ENCODE results near the gene CCDC85A.

The CCDC85A gene

DNA sequence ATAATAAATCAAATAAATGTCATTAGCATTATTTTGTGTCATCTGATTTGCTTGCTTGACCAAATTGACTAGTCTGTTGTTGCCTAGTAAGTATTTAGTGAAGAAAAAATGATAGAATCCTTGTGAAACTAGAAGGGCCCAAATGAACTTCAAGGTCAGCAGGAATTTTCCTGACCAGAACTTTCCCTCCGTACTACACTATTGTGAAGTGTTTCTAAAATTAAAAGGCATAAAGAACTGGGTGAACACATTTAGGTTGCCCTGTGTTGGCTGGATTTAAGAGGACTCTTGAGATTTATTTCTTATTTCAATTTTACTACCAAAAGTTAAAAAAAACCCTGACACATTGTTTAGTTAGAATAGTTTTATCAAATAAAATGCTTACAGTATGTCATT is 142.6 kb downstream of the CCDC85A start:
- H3K36me3 ChIP-seq (ENCODE audit: insufficient read depth, low read length) = no peaks in the 10 kb centered on the region
- no peak overlapping the region for H3K27ac ChIP-seq
- no peak for TF ChIP-seq POLR2AphosphoS5 (IDR thresholded peaks at IDR 0.05; ENCODE audit: borderline replicate concordance, low read depth, low read length)
- TF ChIP-seq EZH2 (IDR thresholded peaks at IDR 0.05) = no peak
- no peak for TF ChIP-seq FOXP2 (optimal IDR thresholded peaks at IDR 0.05; ENCODE audit: control extremely low read depth, extremely low read length, insufficient read depth)
- H3K9me3 ChIP-seq (ENCODE audit: low read depth, low read length) = no peaks in the 10 kb centered on the region
- no peak overlapping the region for H3K9ac ChIP-seq (ENCODE audit: insufficient read length)
- H3K4me3 ChIP-seq = no peak overlapping the region
- DNase-seq (ENCODE audit: low read depth, low spot score) = no peak

DNA sequence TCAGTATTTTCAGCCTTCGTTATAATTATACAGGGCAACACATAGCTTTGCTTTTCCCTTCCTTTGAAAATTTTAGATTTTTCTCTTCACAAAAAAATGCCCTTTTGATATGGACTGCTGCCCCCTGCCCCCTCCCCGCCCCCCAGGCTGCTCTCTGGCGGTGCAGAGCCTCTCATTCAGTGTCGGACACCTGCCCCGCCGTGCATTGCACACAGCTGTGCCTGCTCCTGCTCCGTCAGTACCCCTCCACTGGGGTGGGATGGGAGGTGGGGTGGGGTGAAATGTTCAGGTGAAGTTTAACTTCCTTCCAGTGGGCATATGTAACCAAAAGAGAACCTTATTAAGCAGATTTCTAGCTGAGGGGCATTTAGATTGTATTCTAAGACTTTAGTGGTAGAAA is 148.0 kb downstream of the CCDC85A start:
- Histone ChIP-seq H3K4me3 (no peak overlapping the region), H3K9ac (ENCODE audit: insufficient read length) (no peak overlapping the region), H3K9me3 (ENCODE audit: low read depth, low read length) (no peaks in the 10 kb centered on the region), H3K36me3 (ENCODE audit: insufficient read depth, low read length) (no peaks in the 10 kb centered on the region), H3K27ac (no peak overlapping the region)
- no peak for DNase-seq (ENCODE audit: low read depth, low spot score)
- no peak for TF ChIP-seq FOXP2 (optimal IDR thresholded peaks at IDR 0.05; ENCODE audit: control extremely low read depth, extremely low read length, insufficient read depth)
- TF ChIP-seq EZH2 (IDR thresholded peaks at IDR 0.05) = no peak
- no peak for TF ChIP-seq POLR2AphosphoS5 (IDR thresholded peaks at IDR 0.05; ENCODE audit: borderline replicate concordance, low read depth, low read length)

DNA sequence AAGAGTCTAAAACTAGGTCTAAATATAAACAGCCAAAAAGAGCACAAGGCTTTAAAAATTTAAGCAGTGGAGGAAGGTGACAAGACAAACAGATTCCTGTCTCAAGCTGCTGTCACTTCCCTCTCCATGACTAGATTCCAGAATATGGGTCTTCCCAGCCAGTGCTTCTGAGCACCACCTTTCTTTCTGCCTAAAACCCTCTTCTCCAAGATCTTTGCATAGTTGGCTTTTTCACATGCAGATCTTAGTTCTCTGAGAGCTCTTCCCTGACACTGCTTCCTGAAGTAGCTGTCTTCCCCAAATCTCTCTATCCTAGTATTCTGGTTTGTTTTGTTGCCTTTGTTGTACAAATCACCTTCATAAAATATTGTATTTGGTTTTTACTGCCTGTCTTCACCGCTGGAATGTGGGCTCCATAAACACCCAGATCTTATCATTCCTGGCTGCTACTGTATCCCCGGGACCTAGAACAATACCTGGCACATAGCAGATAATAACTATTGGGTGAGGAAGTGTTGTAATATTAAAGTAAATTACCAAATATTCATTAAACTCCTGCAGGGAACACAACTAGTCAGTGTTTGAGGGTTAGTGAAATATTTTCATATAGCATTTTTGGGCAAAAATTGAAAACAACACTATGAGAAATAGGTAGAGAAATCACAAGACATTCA is 150.2 kb downstream of the CCDC85A start:
- H3K36me3 ChIP-seq (ENCODE audit: insufficient read depth, low read length) = no peaks in the 10 kb centered on the region
- no peak overlapping the region for H3K4me3 ChIP-seq
- H3K9ac ChIP-seq (ENCODE audit: insufficient read length) = no peak overlapping the region
- TF ChIP-seq POLR2AphosphoS5 (IDR thresholded peaks at IDR 0.05; ENCODE audit: borderline replicate concordance, low read depth, low read length) = no peak
- no peak for TF ChIP-seq EZH2 (IDR thresholded peaks at IDR 0.05)
- no peak for TF ChIP-seq FOXP2 (optimal IDR thresholded peaks at IDR 0.05; ENCODE audit: control extremely low read depth, extremely low read length, insufficient read depth)
- no peak for DNase-seq (ENCODE audit: low read depth, low spot score)
- H3K27ac ChIP-seq = no peak overlapping the region
- H3K9me3 ChIP-seq (ENCODE audit: low read depth, low read length) = no peaks in the 10 kb centered on the region

DNA sequence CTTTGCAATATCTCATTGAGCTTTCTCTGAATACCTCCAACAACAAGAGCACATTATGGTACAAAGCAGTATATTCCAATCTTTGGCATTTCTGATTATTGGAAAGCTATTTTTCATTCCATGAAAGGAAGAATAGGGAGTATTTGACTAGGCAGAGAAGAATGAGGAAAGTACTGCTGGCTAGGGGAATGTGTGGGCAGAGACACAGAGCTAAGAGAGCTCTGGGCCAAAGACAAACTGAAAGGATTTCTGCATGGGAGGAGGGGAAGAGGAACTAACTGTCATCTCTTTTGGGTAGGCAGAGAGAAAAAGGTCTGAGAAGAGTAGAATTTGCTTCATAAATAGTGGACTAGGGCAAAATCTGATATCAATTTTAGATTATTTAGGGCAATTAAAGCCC is 150.8 kb downstream of the CCDC85A start:
- TF ChIP-seq EZH2 (IDR thresholded peaks at IDR 0.05) (no peak), POLR2AphosphoS5 (IDR thresholded peaks at IDR 0.05; ENCODE audit: borderline replicate concordance, low read depth, low read length) (no peak), FOXP2 (optimal IDR thresholded peaks at IDR 0.05; ENCODE audit: control extremely low read depth, extremely low read length, insufficient read depth) (no peak)
- H3K27ac ChIP-seq = no peak overlapping the region
- DNase-seq (ENCODE audit: low read depth, low spot score) = no peak

DNA sequence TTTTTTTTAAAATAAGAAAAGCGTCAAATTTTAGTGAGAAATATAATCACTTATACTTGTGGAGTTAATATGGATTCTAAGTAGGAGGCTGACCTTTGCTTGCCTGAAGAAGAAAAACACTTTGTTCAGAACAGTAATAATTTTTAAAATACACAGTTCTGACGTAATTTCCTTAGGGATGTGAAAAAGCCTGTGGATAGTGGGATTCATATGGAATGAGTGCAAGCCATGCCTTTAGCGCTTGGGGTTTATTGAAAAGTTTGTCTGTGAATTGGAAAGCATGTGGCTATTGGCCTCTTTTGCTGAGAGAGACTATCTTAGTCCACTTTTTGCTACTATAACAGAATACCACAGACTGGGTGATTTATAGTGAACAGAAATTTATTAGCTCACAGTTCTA is 151.3 kb downstream of the CCDC85A start:
- no peaks in the 10 kb centered on the region for H3K36me3 ChIP-seq (ENCODE audit: insufficient read depth, low read length)
- H3K4me3 ChIP-seq = no peak overlapping the region

More for the DNA sequence above, 150.8 kb downstream of the CCDC85A start:
- Histone ChIP-seq H3K4me3 (no peak overlapping the region), H3K9me3 (ENCODE audit: low read depth, low read length) (no peaks in the 10 kb centered on the region), H3K9ac (ENCODE audit: insufficient read length) (no peak overlapping the region), H3K36me3 (ENCODE audit: insufficient read depth, low read length) (no peaks in the 10 kb centered on the region)

DNA sequence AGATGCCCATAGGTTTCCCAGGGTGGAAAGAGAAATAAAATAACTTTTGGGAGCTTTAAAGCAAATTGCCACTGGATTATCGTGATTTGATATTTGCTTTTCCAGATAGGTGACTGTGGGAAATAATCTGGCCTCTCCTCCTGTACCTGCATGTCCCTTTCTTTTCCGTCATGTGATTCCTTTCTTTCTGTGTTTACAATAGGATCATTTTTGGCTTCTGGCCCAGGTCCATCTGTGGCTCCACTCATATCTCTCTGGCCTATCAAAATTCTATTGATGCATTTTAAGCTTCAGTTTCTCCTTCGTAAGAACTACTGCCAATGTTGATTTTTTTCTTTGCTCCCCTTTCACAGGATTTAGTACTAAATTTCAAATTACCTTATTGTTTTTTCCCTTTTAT is 153.6 kb downstream of the CCDC85A start:
- Histone ChIP-seq H3K9ac (ENCODE audit: insufficient read length) (no peak overlapping the region), H3K4me3 (no peak overlapping the region), H3K27ac (no peak overlapping the region), H3K9me3 (ENCODE audit: low read depth, low read length) (no peaks in the 10 kb centered on the region), H3K36me3 (ENCODE audit: insufficient read depth, low read length) (no peaks in the 10 kb centered on the region)
- TF ChIP-seq POLR2AphosphoS5 (IDR thresholded peaks at IDR 0.05; ENCODE audit: borderline replicate concordance, low read depth, low read length) (no peak), FOXP2 (optimal IDR thresholded peaks at IDR 0.05; ENCODE audit: control extremely low read depth, extremely low read length, insufficient read depth) (no peak), EZH2 (IDR thresholded peaks at IDR 0.05) (no peak)
- DNase-seq (ENCODE audit: low read depth, low spot score) = no peak

More for the DNA sequence above, 151.3 kb downstream of the CCDC85A start:
- Histone ChIP-seq H3K9ac (ENCODE audit: insufficient read length) (no peak overlapping the region), H3K27ac (no peak overlapping the region), H3K9me3 (ENCODE audit: low read depth, low read length) (no peaks in the 10 kb centered on the region)
- TF ChIP-seq POLR2AphosphoS5 (IDR thresholded peaks at IDR 0.05; ENCODE audit: borderline replicate concordance, low read depth, low read length) (no peak), FOXP2 (optimal IDR thresholded peaks at IDR 0.05; ENCODE audit: control extremely low read depth, extremely low read length, insufficient read depth) (no peak), EZH2 (IDR thresholded peaks at IDR 0.05) (no peak)
- DNase-seq (ENCODE audit: low read depth, low spot score) = no peak

DNA sequence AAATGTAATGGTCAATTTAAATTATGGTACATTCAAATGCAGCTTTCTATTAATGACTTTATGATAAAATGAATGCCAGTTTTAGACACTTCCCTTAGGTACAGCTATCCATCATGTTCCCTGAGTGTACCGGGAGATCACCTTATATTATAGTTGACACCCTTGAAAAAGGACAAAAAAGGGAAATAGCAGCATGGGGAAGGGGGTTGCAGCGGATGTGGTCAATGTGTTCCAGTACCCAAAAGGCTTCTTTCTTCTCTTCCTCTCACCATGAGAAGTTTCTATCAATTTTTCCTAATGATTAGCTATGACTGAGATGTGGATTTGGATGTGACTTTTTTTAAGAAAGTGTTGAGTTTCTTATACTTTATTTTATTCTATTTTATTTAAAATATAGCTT is 154.4 kb downstream of the CCDC85A start:
- Histone ChIP-seq H3K36me3 (ENCODE audit: insufficient read depth, low read length) (no peaks in the 10 kb centered on the region), H3K4me3 (no peak overlapping the region), H3K9me3 (ENCODE audit: low read depth, low read length) (no peaks in the 10 kb centered on the region), H3K9ac (ENCODE audit: insufficient read length) (no peak overlapping the region), H3K27ac (no peak overlapping the region)
- no peak for DNase-seq (ENCODE audit: low read depth, low spot score)
- TF ChIP-seq FOXP2 (optimal IDR thresholded peaks at IDR 0.05; ENCODE audit: control extremely low read depth, extremely low read length, insufficient read depth) (no peak), EZH2 (IDR thresholded peaks at IDR 0.05) (no peak), POLR2AphosphoS5 (IDR thresholded peaks at IDR 0.05; ENCODE audit: borderline replicate concordance, low read depth, low read length) (no peak)

DNA sequence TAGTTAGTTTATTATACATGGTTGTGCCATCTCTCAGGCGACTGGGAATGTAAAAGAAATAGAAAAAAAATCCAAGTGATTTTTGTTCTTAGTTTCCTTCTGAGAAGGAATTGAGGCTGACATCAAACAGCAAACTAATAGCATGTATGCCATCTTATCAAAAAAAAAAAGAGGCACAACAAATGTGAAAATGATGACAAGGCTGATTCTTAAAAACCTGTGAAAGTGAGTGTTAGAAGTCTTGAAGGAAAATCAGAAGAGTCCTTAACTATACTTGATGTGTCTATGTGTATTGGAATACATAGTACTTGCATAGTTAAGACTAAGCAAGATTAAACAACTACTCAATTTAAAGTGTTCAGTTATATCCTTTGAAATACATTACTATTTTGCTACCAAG is 161.0 kb downstream of the CCDC85A start:
- no peak overlapping the region for H3K27ac ChIP-seq
- H3K36me3 ChIP-seq (ENCODE audit: insufficient read depth, low read length) = no peaks in the 10 kb centered on the region
- no peak for DNase-seq (ENCODE audit: low read depth, low spot score)
- H3K4me3 ChIP-seq = no peak overlapping the region
- H3K9ac ChIP-seq (ENCODE audit: insufficient read length) = no peak overlapping the region
- no peaks in the 10 kb centered on the region for H3K9me3 ChIP-seq (ENCODE audit: low read depth, low read length)
- TF ChIP-seq POLR2AphosphoS5 (IDR thresholded peaks at IDR 0.05; ENCODE audit: borderline replicate concordance, low read depth, low read length) (no peak), EZH2 (IDR thresholded peaks at IDR 0.05) (no peak), FOXP2 (optimal IDR thresholded peaks at IDR 0.05; ENCODE audit: control extremely low read depth, extremely low read length, insufficient read depth) (no peak)

DNA sequence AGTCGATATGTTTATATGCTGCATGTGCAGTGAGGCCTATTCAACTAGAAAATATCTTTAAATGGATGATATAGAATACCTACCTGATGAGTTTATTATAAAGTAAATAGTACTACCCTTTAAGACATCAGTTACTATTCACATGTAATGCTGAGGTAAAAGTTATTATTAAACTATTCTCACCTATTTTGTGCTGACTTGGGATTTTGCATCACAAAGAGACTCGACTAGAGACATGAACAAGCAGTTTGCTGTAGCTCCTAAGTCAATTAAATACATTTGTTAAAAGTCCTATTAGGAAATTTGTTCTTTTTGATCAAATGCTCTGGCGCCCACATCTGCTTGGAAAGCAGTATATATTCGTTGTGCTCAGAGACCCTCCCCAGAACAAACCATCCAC is 164.1 kb downstream of the CCDC85A start:
- no peak overlapping the region for H3K9ac ChIP-seq (ENCODE audit: insufficient read length)
- no peaks in the 10 kb centered on the region for H3K9me3 ChIP-seq (ENCODE audit: low read depth, low read length)
- H3K36me3 ChIP-seq (ENCODE audit: insufficient read depth, low read length) = no peaks in the 10 kb centered on the region
- no peak for TF ChIP-seq FOXP2 (optimal IDR thresholded peaks at IDR 0.05; ENCODE audit: control extremely low read depth, extremely low read length, insufficient read depth)
- TF ChIP-seq EZH2 (IDR thresholded peaks at IDR 0.05) = no peak
- no peak for TF ChIP-seq POLR2AphosphoS5 (IDR thresholded peaks at IDR 0.05; ENCODE audit: borderline replicate concordance, low read depth, low read length)
- no peak overlapping the region for H3K27ac ChIP-seq
- no peak for DNase-seq (ENCODE audit: low read depth, low spot score)
- no peak overlapping the region for H3K4me3 ChIP-seq
